Measurements from ENCODE around the gene EIF5A.
"Not testable (repeated sequence)": the region's sequence is repeated elsewhere in the genome, so short reads cannot be mapped to it uniquely, and the experiment has no call there.

Gene EIF5A

GRCh38 chr17:7332600-7333069, 25.2 kb downstream of the EIF5A start:
- DNase-seq: peak; percentile 93

DNA sequence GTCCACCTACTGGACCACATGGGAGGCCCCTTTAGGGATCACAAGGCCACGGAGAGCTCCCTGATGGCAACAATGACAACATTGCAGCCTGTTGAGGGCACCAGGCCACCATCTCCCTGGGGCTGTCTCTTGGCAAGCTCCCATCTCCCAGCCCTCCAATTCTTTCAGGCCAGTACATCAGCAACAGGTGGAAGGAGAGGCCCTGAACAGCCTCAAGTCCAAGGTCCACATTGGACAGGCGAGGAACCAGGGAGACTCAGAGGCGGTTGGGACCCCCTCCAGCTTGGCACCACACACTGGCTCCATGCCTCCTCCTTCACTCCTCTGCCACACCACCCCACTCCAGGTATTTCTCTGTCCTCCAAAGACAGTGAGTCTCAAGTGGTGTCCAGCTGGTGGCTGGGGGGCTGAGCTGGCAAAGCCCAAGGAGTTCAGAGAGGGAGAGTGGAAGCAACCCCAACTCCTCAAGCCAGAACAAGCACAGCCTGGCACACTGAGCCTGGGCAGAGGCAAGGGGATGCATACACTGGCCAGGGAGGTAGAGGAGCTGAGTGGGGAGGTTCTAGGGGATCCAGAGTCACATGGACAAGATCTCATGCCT, 27.6 kb downstream of the EIF5A start:
- no peak for DNase-seq

GRCh38 chr17:7335765-7336164, 28.3 kb downstream of the EIF5A start:
- DNase-seq: not testable (repeated sequence)

- peak; percentile 34 for DNase-seq
Observed at GRCh38 chr17:7336240-7337175, 29.1 kb downstream of the EIF5A start, which contains the start of gene ACAP1. TSS of gene ACAP1 (plus strand) at chr17:7336529. CDS start at chr17:7336735, 206 bp downstream.

DNA sequence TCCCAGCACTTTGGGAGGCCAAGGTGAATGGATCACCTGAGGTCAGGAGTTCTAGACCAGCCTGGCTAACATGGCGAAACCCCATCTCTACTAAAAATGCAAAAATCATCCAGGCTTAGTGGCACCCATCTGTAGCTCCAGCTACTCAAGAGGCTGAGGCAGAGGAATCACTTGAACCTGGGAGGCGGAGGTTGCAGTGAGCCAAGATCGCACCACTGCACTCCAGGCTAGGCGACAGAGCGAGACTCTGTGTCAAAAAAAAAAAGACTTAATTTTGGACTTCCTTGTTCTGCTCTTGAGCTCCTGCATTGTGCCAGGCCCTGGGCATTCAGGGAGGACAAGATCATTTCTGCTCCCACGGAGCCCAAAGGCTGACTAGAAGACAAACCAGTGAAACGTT, 30.2 kb downstream of the EIF5A start:
- not testable (repeated sequence) for DNase-seq

DNA sequence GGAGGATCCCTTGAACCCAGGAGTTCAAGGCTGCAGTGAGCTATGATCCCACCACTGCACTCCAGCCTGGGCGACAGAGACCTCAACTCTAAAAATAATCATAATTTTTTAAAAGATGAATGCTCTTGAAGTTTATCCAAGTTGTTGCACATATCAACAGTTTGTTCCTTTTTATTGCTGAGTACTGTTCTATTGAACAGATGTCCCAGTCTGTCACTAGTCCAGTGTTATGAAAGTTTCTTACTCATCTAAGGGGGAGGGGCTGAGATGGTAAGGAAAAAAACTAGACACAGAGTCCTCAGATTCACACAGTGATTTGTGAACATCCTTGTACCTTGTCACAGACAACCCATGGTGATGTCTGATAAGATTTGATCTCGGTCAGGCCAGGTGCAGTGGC, 32.8 kb downstream of the EIF5A start:
- no peak for DNase-seq

GRCh38 chr17:7341842-7342241, 34.4 kb downstream of the EIF5A start:
- DNase-seq: no peak

- no peak for DNase-seq
Observed at GRCh38 chr17:7343250-7343649, 35.8 kb downstream of the EIF5A start.

- no peak for DNase-seq
Observed at GRCh38 chr17:7346761-7347614, 39.6 kb downstream of the EIF5A start.

- DNase-seq: no peak
Observed at GRCh38 chr17:7347630-7348477, 40.4 kb downstream of the EIF5A start.

DNA sequence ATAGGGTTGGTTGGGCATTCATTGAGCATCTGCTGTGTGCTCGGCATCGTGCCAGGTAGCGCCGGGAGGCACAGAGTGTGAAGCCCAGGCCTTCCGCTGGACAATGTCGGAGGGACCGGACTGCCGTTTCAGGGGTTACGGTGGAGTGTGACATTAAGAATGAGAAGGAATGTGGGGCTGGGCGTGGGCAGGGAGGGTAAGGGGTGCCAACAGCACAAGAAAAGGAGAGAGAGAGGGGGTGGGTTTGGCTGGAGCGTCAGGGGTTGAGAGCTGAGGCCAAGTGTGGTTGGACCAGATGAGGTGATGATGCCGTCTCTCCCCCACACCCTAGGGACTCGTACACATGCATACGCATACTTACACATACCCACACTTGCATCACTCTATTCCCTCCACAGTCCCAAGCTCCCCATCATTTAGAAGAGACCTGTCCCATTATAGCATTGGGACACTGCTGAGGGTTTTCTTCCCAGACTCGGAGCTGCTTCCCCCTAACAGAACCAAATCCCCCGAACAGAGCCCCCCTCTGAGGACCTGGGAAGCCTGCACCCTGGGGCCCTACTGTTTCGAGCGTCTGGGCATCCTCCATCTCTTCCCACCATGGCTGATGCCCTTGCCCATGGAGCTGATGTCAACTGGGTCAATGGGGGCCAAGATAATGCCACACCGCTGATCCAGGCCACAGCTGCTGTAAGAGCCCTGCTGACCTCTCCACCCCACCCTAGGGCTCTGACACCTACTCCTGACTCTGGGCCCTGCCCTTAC, 41.2 kb downstream of the EIF5A start:
- no peak for DNase-seq

DNA sequence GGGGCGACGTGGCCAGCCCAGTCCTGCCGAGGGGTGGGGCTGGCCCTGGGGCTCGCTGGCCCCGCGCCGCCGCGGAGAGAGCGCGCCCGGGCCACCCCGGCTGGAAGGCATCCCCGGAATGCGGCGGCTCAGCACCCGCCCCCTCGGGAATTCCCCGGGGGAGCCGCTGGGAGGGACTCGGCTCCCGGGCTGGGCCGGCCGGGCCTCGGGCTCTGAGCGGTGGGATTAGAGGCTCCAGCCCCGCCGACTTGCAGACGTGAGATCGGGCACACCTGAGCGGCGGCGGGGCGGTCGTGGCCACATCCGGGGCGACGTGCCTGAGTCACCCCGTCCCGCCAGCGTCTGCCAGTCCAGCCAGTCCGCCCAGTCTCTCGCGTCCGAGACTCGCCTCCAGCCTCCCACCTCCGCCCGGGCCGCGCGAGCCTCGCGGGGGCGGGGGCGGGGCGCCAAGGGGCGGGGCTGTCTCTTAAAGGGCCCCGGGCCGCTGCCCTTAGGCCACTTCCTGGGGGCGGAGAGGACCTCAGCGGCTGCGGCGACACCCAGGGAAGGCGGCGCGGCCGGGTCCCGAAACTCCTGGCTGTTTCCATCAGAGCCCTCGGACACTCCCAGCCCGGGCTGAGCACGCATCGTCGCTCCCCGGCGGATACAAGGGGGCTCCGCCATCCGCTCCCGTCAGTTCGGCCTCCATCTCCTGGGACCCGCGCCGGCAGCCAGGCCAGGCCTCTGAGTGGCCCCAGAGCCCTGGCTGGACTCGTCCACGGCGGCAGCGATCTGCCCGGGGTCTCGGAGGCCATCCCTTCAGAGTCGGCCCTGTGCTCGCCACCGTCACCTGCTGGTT, 44.5 kb downstream of the EIF5A start, which contains the start of gene KCTD11:
TSS of gene KCTD11 (plus strand) at position 498 of the 838 bp plus-strand sequence.
- peak; percentile 80 for DNase-seq

DNA sequence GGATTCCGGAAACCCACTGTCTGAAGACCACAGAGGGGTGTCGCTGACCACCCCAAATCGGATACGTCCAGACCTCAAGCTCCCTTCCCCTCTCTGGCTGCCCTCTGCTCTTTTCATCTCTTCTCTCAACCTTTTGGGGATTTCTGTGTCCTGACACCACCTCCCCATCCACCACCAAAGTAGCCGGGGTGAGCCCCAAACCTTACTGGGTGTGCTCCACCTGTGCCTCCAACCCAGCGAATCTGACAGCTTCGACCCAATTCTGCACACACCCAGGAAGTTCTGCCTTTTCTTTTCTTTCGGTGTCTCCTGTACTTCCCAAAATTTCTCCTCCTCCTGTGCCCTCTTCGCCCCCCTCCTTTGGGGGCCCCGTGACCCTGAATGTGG, 45.1 kb downstream of the EIF5A start:
- DNase-seq: no peak

DNA sequence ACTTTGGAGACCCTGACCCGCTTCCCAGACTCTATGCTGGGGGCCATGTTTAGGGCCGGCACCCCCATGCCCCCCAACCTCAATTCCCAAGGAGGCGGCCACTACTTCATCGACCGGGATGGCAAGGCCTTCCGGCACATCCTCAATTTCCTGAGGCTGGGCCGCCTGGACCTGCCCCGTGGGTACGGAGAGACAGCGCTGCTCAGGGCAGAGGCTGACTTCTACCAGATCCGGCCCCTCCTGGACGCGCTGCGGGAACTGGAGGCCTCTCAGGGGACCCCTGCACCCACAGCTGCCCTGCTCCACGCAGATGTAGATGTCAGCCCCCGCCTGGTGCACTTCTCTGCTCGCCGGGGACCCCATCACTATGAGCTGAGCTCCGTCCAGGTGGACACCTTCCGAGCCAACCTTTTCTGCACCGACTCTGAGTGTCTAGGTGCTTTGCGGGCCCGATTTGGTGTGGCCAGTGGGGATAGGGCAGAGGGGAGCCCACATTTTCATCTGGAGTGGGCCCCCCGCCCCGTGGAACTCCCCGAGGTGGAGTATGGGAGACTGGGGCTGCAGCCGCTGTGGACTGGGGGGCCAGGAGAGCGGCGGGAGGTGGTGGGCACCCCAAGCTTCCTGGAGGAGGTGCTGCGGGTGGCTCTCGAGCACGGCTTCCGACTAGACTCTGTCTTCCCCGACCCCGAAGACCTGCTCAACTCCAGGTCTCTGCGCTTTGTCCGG, 45.6 kb downstream of the EIF5A start:
- DNase-seq: no peak

DNA sequence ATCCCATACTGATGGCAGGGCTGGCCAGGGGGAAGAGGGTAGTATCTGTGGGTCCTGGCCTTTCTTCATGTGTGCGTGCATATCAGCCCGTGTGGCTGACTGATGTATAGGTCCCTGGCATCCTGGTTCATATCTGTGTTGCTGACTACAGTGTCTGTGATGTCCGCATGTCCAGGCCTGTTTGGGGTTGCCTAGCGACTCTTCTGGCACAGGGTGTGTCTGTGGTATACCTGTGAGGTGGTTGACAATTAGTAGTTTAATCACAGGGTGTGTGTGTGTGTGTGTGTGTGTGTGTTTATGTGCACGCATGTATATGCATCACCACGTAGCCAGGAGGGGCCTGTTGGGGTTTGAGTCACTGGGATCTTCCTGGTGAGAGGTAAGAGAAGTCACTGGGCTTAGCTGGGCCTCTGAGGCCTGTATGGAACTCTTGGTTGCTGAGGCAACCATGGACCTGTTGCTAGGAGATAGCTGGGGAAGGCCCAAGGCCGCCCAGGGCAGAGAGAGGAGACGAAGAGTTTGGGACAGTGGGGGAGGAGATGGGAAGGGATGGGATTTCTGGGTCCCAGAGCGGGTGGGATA, 46.9 kb downstream of the EIF5A start:
- no peak for DNase-seq

DNA sequence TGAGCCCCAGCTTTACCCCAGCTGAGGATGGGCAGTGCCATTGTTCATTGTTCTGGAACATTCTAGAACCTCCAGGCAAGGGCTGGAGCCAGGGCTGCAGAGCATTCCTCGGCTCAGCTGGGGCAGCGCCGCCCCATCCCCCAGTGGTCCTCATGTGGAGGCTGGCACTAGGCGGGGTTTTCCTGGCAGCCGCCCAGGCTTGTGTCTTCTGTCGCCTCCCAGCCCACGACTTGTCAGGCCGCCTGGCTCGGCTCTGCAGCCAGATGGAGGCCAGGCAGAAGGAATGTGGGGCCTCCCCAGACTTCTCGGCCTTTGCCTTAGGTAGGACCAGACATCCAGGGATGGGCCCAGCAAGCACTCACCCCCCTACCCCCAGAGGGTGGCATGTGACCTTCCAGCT, 47.6 kb downstream of the EIF5A start, which contains the start of gene TMEM95:
TSS of gene TMEM95 (plus strand) at position 104 of the 400 bp plus-strand sequence. CDS start at position 153, 49 bp downstream.
- no peak for DNase-seq

DNA sequence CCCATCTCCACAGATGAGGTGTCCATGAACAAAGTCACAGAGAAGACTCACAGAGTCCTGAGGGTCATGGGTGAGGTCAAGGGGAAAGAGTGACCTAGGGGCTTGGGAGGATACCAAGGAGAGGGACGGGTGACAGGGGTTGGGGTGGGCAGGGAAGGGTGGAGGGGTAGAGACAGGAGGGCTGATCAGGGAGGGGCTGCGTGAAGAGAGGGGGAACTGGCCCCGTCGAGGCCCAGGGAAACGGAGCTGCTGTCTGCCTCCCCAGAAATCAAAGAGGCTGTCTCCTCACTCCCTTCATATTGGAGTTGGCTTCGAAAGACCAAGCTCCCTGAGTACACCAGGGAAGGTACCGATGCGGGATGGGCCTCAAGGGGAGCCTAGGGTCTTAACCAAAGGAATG, 48.1 kb downstream of the EIF5A start:
- DNase-seq: no peak

DNA sequence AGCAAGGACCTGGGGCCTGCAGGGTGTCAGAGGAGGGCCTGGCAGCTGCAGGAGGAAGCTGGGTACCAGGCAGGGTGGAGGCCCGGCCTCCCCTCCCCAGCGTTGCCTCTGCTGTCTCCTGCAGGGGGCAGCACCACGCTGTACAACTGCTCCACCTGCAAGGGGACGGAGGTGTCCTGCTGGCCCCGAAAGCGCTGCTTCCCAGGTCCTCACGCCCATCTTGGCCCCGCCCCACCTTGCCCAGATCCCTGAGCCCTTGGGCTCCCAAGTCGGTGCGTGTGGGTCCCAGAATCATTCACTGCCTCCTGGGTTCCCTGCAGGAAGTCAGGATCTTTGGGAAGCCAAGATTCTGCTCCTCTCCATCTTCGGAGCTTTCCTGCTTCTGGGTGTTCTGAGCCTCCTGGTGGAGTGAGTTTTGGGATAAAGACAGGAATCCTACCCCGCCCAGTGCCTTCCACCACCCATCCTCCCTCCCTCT, 48.7 kb downstream of the EIF5A start:
- DNase-seq: peak; percentile 90

DNA sequence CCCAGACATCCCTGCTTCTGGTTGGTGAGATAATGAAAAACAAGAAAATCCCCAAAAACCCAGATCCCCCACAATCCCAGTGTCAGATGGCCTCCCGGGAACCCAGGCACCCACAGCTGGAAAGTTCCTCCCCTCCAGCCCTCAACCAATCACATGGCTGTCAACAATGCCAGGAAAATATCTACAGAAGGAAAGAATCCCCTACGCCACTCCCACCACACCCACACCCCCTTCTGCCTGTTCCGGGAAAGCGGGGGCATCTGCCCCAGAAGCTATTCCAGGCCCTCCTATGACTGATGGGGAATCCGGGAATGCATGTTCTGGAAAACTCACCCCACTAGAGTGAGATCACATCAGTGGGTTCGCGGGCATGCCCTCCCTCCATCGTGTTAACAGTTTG, 49.3 kb downstream of the EIF5A start:
- DNase-seq: no peak

All from OCI-M1 (cell line).